ENCODE measurements around the gene SLC12A3.

GRCh38 chr16:56923481-56924091 is 58.6 kb downstream of the SLC12A3 start:
- no peak for TF ChIP-seq CTCF (IDR thresholded peaks at IDR 0.05)
- TF ChIP-seq EP300 (IDR thresholded peaks at IDR 0.05): no peak

Measured in esophagus muscularis mucosa (tissue), 3 donors.